Measurements from ENCODE around the gene CNTN2.

GRCh38 chr1:205030896-205031295, 12.1 kb upstream of the CNTN2 start:
- TF ChIP-seq CTCF (conservative IDR thresholded peaks at IDR 0.05; ENCODE audit: low read depth, low read length) (no peak), POLR2A (IDR thresholded peaks at IDR 0.05; ENCODE audit: low read depth, low read length) (no peak), MAZ (IDR thresholded peaks at IDR 0.05; ENCODE audit: borderline replicate concordance, low read depth, low read length) (no peak), MAFK (IDR thresholded peaks at IDR 0.05; ENCODE audit: low read depth, low read length) (no peak), BHLHE40 (IDR thresholded peaks at IDR 0.05; ENCODE audit: low read depth, low read length) (no peak), CEBPB (IDR thresholded peaks at IDR 0.05; ENCODE audit: low read depth, low read length) (no peak), MXI1 (IDR thresholded peaks at IDR 0.05; ENCODE audit: borderline replicate concordance, low read depth, low read length) (no peak), RAD21 (IDR thresholded peaks at IDR 0.05; ENCODE audit: low read length) (no peak), SMC3 (IDR thresholded peaks at IDR 0.05; ENCODE audit: low read depth, low read length) (no peak), ELK1 (IDR thresholded peaks at IDR 0.05; ENCODE audit: borderline replicate concordance, low read depth, low read length) (no peak)
- TF ChIP-seq, protein P1, sequence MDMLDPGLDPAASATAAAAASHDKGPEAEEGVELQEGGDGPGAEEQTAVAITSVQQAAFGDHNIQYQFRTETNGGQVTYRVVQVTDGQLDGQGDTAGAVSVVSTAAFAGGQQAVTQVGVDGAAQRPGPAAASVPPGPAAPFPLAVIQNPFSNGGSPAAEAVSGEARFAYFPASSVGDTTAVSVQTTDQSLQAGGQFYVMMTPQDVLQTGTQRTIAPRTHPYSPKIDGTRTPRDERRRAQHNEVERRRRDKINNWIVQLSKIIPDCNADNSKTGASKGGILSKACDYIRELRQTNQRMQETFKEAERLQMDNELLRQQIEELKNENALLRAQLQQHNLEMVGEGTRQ (IDR thresholded peaks at IDR 0.05; ENCODE audit: low read depth, low read length): no peak
